ENCODE results near the gene ANTXR1.

ANTXR1 gene

DNA sequence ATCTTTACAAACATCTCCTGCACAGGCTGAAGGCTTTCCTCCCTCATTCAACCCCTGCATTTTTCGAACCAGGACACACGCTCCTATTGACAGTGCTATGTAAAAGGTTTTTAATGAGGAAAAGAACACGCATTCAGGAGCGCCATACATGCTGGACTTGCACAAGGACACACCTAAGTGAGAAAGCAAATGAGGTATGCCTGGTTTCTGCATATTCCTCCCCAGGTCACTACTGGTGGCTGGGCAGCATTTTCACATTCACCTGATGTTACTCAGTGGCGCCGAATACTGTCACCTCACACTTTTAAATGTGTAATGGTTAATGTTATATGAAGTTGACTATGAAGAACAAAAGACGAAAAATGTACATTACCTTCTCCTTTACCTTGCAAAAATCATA lies 150.6 kb downstream of the ANTXR1 start:
- no peak for TF ChIP-seq CTCF (IDR thresholded peaks at IDR 0.05; ENCODE audit: low read depth, low read length)
- no peak for DNase-seq (ENCODE audit: extremely low read depth, low read depth)

DNA sequence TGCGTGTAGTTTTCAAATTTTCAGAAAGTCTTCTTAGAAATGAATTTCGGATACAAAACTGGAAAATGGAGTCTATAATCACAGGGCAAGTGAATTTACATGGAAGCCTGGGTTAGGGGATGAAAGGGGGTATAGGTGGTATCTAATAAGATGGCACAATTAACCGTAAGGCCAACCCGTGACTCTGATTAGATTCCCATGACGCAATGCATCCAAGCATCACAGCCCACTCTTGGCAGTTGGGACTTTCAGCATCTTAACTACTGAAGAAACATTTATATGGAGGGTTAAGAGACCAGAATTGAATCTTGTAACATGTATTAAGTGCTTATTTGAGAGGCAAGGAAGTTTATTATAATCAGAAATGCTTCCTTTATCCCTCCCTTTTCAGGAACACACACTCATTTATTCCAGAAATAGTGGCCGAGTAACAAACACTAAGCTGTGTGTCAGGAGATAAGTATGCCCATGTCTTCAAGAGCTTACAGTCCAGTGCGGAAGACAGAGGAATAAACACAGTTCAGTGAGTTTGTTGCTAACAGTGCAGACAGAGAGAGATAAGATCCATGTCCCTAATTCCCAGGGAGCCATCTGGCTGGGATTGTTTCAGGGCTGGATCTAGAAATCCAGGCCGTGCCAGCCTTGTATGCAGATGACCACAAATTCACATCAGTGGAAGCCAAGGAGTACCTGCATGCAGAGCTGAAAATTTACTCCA lies 151.2 kb downstream of the ANTXR1 start:
- DNase-seq (ENCODE audit: extremely low read depth, low read depth): peak; percentile 16
- no peak for TF ChIP-seq CTCF (IDR thresholded peaks at IDR 0.05; ENCODE audit: low read depth, low read length)

GRCh38 chr2:69165091-69165880 lies 152.3 kb downstream of the ANTXR1 start:
- TF ChIP-seq CTCF (IDR thresholded peaks at IDR 0.05; ENCODE audit: low read depth, low read length): no peak
- no peak for DNase-seq (ENCODE audit: extremely low read depth, low read depth)

GRCh38 chr2:69166465-69166811 lies 153.5 kb downstream of the ANTXR1 start:
- TF ChIP-seq CTCF (IDR thresholded peaks at IDR 0.05; ENCODE audit: low read depth, low read length): no peak
- DNase-seq (ENCODE audit: extremely low read depth, low read depth): no peak

- no peak for DNase-seq (ENCODE audit: extremely low read depth, low read depth)
- TF ChIP-seq CTCF (IDR thresholded peaks at IDR 0.05; ENCODE audit: low read depth, low read length): no peak
Observed at GRCh38 chr2:69166812-69167468, 154.0 kb downstream of the ANTXR1 start.

GRCh38 chr2:69167469-69167822 lies 154.5 kb downstream of the ANTXR1 start:
- DNase-seq (ENCODE audit: extremely low read depth, low read depth): no peak
- no peak for TF ChIP-seq CTCF (IDR thresholded peaks at IDR 0.05; ENCODE audit: low read depth, low read length)
